Esophagus squamous epithelium (tissue), 5 donors: ENCODE results near the gene GULP1. TPM values are rescaled to one million over a fixed set of nuclear protein-coding genes. Genes with fewer than 3 reads are reported as not detected.

Experiments used
- DNase-seq: peaks from one replicate; lab custom pipeline; 2025; lab: John Stamatoyannopoulos, UW
- H3K27ac ChIP-seq, 4 donors: fragments of 200-600 bp; sonication (generic); one replicate each; pipeline ENCODE4 v1.5.1; 2016 to 2019; ENCODE audit warnings: mild to moderate bottlenecking in 1 of 4
- H3K27me3 ChIP-seq, 4 donors: fragments of 200-600 bp; sonication (generic); 1 replicate in 3 of 4; 2 replicates in 1 of 4; pipeline versions ENCODE4 v1.5.1 to v1.6.0; 2017 to 2021; ENCODE audit warnings: antibody characterized with exemption in 1 of 4
- H3K36me3 ChIP-seq, 3 donors: fragments of 200-600 bp; sonication (generic); one replicate each; pipeline ENCODE4 v1.5.1; 2016 to 2019
- H3K4me1 ChIP-seq, 3 donors: fragments of 200-600 bp; sonication (generic); one replicate each; pipeline ENCODE4 v1.5.1; 2017 to 2019
- H3K4me3 ChIP-seq, 4 donors: fragments of 200-600 bp; sonication (generic); 1 replicate in 3 of 4; 2 replicates in 1 of 4; pipeline ENCODE4 v1.5.1; 2016 to 2019; ENCODE audit warnings: mild to moderate bottlenecking in 2 of 4, moderate library complexity in 1 of 4
- H3K9me3 ChIP-seq, 3 donors: fragments of 200-600 bp; sonication (generic); one replicate each; pipeline ENCODE4 v1.5.1; 2016 to 2019
- POLR2A ChIP-seq, 4 donors: fragments of 450-650 bp; IDR thresholded peaks; one replicate each; pipeline ENCODE4 v1.6.1; 2017; ENCODE audit warnings: antibody characterized with exemption in 4 of 4, mild to moderate bottlenecking in 4 of 4, moderate library complexity in 3 of 4
- WGBS, 2 donors: methylation state at CpG; one replicate each; pipeline ENCODE4 v1.1.5; 2018; 5-methylcytosine and 5-hydroxymethylcytosine counted together
- intact Hi-C: fragments of 100-400 bp; cut with DNase I; formaldehyde crosslinking; loops from one replicate; pipeline ENCODE4 v1.15.0; 2022
- total RNA-seq, 4 donors: library from RNA; depleted of rRNA; stranded (reverse); fragments of >200 nt; gene quantifications; one replicate each; pipeline ENCODE4 v1.1.0, GENCODE V29; 2016
- TF ChIP-seq, protein P1 (sequence below), 6 experiments: fragments of 450-650 bp in 4 of 6; fragments of 200-600 bp in 2 of 6; sonication (generic) in 2 of 6; IDR thresholded peaks; one replicate each; pipeline ENCODE4 v1.5.1; 2016 to 2019; ENCODE audit warnings: antibody characterized with exemption in 6 of 6, mild to moderate bottlenecking in 4 of 6, moderate library complexity in 4 of 6
- donor health status: DM: yes; HTN: yes; CAD: no.

GULP1 gene
- total RNA-seq, 4 donors from 2014 or later = 10.4 to 39.3 (median 24.2) TPM

- H3K9me3 ChIP-seq = no peaks in the 10 kb centered on the region
- TF ChIP-seq, protein P1, sequence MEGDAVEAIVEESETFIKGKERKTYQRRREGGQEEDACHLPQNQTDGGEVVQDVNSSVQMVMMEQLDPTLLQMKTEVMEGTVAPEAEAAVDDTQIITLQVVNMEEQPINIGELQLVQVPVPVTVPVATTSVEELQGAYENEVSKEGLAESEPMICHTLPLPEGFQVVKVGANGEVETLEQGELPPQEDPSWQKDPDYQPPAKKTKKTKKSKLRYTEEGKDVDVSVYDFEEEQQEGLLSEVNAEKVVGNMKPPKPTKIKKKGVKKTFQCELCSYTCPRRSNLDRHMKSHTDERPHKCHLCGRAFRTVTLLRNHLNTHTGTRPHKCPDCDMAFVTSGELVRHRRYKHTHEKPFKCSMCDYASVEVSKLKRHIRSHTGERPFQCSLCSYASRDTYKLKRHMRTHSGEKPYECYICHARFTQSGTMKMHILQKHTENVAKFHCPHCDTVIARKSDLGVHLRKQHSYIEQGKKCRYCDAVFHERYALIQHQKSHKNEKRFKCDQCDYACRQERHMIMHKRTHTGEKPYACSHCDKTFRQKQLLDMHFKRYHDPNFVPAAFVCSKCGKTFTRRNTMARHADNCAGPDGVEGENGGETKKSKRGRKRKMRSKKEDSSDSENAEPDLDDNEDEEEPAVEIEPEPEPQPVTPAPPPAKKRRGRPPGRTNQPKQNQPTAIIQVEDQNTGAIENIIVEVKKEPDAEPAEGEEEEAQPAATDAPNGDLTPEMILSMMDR (IDR thresholded peaks at IDR 0.05) = no peak
- peak in 1 of 4 donors; percentile 24 for TF ChIP-seq POLR2A (IDR thresholded peaks at IDR 0.05)
- H3K27me3 ChIP-seq = peaks cover 0 to 4% (median 0%) of the 10 kb centered on the region in 4 donors
- H3K36me3 ChIP-seq = no peaks in the 10 kb centered on the region
- H3K4me1 ChIP-seq = peaks cover 0 to 47% (median 3%) of the 10 kb centered on the region in 3 donors
- DNase-seq = no peak
- 3 to 9% methylated on average over 12 of the region's 12 CpGs for WGBS, 2 donors
- peak overlapping the region; percentile 91 to 97 (median 96) for H3K27ac ChIP-seq
- peak overlapping the region; percentile 60 to 84 (median 76) for H3K4me3 ChIP-seq
- intact Hi-C loops = no loop called here
Measured at GRCh38 chr2:188291142-188291616, 495 bp upstream of the GULP1 start.

DNA sequence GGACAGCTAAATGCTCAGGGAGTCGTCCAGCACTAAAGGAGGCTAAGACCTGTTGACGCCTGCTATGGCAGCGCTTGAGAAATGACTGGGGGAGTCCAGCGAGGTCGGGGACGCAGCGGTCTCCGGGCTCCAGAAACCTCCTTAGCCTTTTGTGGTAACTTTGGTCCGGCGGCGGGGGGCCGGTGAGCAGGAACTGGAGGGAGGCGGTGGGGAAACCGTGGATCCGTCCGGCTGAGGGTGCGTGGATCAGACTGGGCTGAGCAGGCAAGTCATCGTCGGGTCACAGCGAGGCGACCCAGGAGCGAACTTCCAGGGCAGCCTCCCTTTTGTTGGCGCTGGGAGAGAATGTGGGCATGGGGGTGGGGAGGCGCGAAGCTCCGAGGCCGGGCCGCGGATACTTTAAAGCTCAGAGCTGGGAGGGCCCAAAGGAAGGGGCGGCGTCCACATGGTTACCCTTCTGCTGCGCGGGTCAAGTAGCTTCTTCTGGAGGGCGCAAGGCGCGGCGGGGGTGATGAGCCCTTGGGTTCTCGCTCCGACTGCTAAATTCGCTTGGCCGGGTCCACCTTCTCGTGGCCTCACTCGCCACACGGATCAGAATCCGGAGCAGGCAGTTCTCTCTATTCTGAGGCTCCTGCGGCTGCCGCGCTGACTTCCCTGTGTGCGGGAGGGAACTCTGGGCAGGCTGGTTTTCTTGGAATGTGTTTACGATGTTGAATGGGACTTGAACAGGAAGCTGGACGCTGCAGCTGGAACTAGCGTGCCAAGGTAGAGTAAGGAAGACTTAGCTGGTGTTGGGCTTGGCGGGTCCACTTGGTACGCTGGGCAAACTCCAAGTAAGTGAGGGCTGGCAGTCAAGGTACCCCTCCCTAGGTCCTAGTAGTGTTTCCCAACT is 920 bp downstream of the GULP1 start:
- no peak for DNase-seq
- intact Hi-C loops = no loop called here
- Histone ChIP-seq H3K4me1 (peaks cover 0 to 48% (median 3%) of the 10 kb centered on the region in 3 donors), H3K27ac (peak overlapping the region; percentile 91 to 97 (median 96)), H3K9me3 (no peaks in the 10 kb centered on the region), H3K4me3 (peak overlapping the region; percentile 60 to 84 (median 76)), H3K36me3 (no peaks in the 10 kb centered on the region), H3K27me3 (peaks cover 0 to 4% (median 0%) of the 10 kb centered on the region in 4 donors)
- peak in 3 of 4 donors; percentile 29 to 62 (median 60) for TF ChIP-seq POLR2A (IDR thresholded peaks at IDR 0.05)
- TF ChIP-seq, protein P1 (IDR thresholded peaks at IDR 0.05) = no peak
- 4% methylated on average over 7 to 20 of the region's 54 CpGs for WGBS, 2 donors

DNA sequence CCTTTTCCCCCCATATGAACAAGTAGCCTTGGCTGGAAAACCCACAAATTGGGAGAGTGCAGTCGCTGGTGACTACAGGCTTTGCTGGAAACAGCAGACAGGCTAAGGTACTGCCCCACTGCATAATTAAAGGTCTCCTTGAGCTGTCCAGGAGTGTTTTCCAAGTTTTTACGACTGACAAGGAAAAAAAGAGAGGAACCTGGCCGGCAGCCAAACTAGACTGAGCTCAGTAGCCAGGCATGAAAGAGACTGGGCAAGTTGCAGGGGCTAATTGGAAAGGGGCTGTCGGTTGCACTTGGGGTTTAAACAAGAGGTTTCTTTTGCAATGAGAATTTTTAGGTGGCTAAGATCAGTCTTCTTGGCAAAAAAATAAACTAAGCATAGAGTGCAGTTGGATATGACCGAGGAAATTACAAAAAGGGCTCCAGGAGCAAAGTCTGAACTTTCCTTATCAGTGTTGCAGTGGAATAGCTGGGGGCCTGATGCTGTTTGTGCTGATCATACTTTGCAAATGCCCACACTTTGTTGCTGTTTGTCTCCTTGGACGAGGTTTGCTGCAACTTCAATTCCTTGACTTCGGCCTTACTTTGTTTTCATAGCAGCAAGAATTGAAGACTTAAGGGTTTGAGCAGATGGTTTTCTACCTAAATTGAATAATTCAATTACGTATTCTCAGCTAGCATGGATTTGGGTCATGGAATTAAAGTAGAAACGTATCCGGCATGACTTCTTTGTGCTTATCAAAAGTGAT is 2.1 kb downstream of the GULP1 start:
- 31 to 32% methylated on average over 10 of the region's 10 CpGs for WGBS, 2 donors
- peak overlapping the region; percentile 91 to 97 (median 96) for H3K27ac ChIP-seq
- H3K4me1 ChIP-seq = peaks cover 0 to 48% (median 3%) of the 10 kb centered on the region in 3 donors
- TF ChIP-seq POLR2A (IDR thresholded peaks at IDR 0.05) = no peak
- TF ChIP-seq, protein P1 (IDR thresholded peaks at IDR 0.05) = no peak
- H3K27me3 ChIP-seq = peaks cover 0 to 4% (median 0%) of the 10 kb centered on the region in 4 donors
- H3K9me3 ChIP-seq = no peaks in the 10 kb centered on the region
- no peak for DNase-seq
- H3K36me3 ChIP-seq = no peaks in the 10 kb centered on the region
- H3K4me3 ChIP-seq = peak overlapping the region; percentile 60 to 84 (median 76)
- intact Hi-C loops = no loop called here

DNA sequence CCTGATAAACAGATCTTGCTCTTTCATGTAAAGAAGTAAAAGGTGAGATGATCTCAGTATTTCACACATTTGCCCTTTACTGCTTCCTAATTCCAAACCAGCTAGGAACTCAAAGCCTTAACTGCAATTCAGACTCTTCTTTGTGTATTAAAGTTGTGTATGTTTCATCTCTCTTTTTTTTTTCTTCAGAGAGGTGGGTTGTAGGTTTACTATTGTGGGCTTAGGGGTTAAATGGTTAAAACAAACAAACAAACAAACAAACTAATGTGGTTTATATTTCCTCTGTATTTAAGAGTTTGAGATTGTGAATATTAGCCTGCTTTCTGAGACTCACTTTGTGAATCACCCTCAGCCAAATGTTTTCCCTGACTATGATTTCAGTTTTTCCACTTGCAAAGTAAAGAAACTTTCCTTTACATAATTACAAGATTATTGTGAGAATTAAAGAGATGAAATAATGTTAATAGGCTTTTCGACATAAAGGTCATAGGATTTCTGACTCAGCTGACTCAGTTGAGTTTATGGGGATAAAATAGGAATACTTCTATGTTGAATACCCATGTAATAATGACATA is 2.8 kb downstream of the GULP1 start:
- DNase-seq = no peak
- H3K27me3 ChIP-seq = peaks cover 0 to 4% (median 0%) of the 10 kb centered on the region in 4 donors
- peak overlapping the region; percentile 60 to 84 (median 76) for H3K4me3 ChIP-seq
- TF ChIP-seq POLR2A (IDR thresholded peaks at IDR 0.05) = no peak
- TF ChIP-seq, protein P1 (IDR thresholded peaks at IDR 0.05) = no peak
- peaks cover 0 to 48% (median 3%) of the 10 kb centered on the region in 3 donors for H3K4me1 ChIP-seq
- 24 to 29% methylated on average over 1 of the region's 1 CpG for WGBS, 2 donors
- intact Hi-C loops = no loop called here
- no peaks in the 10 kb centered on the region for H3K36me3 ChIP-seq
- no peaks in the 10 kb centered on the region for H3K9me3 ChIP-seq
- H3K27ac ChIP-seq = peak overlapping the region; percentile 91 to 97 (median 96)
